HG02642 (cell line): ENCODE results near the gene TCP11.

Experiments used
- ATAC-seq: cut with Tn5 transposase; IDR thresholded peaks from one replicate; pipeline ENCODE4 v1.9.1; 2021; ENCODE audit warnings: mild to moderate bottlenecking; ENCODE audit not compliant: unreplicated experiment, poor library complexity

Gene TCP11

GRCh38 chr6:35068644-35069043, 72.5 kb downstream of the TCP11 start:
- no peak for ATAC-seq

GRCh38 chr6:35068206-35068605, 72.9 kb downstream of the TCP11 start:
- ATAC-seq, result no peak
